ENCODE results near the gene VPS37B.

- TF ChIP-seq, protein P1, sequence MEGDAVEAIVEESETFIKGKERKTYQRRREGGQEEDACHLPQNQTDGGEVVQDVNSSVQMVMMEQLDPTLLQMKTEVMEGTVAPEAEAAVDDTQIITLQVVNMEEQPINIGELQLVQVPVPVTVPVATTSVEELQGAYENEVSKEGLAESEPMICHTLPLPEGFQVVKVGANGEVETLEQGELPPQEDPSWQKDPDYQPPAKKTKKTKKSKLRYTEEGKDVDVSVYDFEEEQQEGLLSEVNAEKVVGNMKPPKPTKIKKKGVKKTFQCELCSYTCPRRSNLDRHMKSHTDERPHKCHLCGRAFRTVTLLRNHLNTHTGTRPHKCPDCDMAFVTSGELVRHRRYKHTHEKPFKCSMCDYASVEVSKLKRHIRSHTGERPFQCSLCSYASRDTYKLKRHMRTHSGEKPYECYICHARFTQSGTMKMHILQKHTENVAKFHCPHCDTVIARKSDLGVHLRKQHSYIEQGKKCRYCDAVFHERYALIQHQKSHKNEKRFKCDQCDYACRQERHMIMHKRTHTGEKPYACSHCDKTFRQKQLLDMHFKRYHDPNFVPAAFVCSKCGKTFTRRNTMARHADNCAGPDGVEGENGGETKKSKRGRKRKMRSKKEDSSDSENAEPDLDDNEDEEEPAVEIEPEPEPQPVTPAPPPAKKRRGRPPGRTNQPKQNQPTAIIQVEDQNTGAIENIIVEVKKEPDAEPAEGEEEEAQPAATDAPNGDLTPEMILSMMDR (IDR thresholded peaks at IDR 0.05) = no peak
- no peak for TF ChIP-seq POLR2AphosphoS5 (IDR thresholded peaks at IDR 0.05; ENCODE audit: insufficient read depth in 1 of 2, low read depth in 1 of 2)
- no peak for TF ChIP-seq POLR2A (IDR thresholded peaks at IDR 0.05)
These were observed 20.2 kb downstream of the VPS37B start for GRCh38 chr12:122875590-122876220.
